SK-N-SH (cell line): ENCODE data around the gene MAP7.

Experiments used
- CTCF ChIP-seq: fragments of 200-600 bp; sonication (generic); IDR thresholded peaks from 2 replicates; pipeline ENCODE4 v1.6.1; 2017; ENCODE audit warnings: antibody characterized with exemption, mild to moderate bottlenecking, moderate library complexity
- EP300 ChIP-seq, 2 experiments: IDR thresholded peaks; 2 replicates each; pipeline versions ENCODE4 v1.4.0 to v1.6.1; 2012; ENCODE audit warnings: borderline replicate concordance in 1 of 2, low read depth in 1 of 2, low read length in 1 of 2
- FOXM1 ChIP-seq: IDR thresholded peaks from 2 replicates; pipeline ENCODE4 v1.4.0; 2012; ENCODE audit warnings: low read depth, mild to moderate bottlenecking
- POLR2AphosphoS5 ChIP-seq: IDR thresholded peaks from 2 replicates; pipeline ENCODE4 v1.6.1; 2012; ENCODE audit warnings: low read depth, low read length
- RAD21 ChIP-seq: IDR thresholded peaks from 2 replicates; pipeline ENCODE4 v1.6.1; 2012; ENCODE audit warnings: mild to moderate bottlenecking, low read length
- RCOR1 ChIP-seq: fragments of 150-350 bp; IDR thresholded peaks from 2 replicates; pipeline ENCODE4 v1.6.1; 2017; ENCODE audit warnings: antibody characterized with exemption, low read length
- REST ChIP-seq: IDR thresholded peaks from 2 replicates; pipeline ENCODE4 v1.6.1; 2012; ENCODE audit warnings: mild to moderate bottlenecking, low read depth, low read length, moderate library complexity
- RFX5 ChIP-seq: IDR thresholded peaks from 2 replicates; pipeline ENCODE4 v1.6.1; 2012; ENCODE audit warnings: mild to moderate bottlenecking, improper control_type of control experiment, low read length
- SMC3 ChIP-seq: IDR thresholded peaks from 2 replicates; pipeline ENCODE4 v1.6.1; 2012; ENCODE audit warnings: low read depth, low read length, improper control_type of control experiment
- TAF1 ChIP-seq: IDR thresholded peaks from 2 replicates; pipeline ENCODE4 v1.6.1; 2012; ENCODE audit warnings: low read depth, mild to moderate bottlenecking, low read length, moderate library complexity, borderline replicate concordance
- TF ChIP-seq, protein P1 (sequence below): IDR thresholded peaks from 2 replicates; pipeline ENCODE4 v1.4.0; 2012; ENCODE audit warnings: low read depth

DNA sequence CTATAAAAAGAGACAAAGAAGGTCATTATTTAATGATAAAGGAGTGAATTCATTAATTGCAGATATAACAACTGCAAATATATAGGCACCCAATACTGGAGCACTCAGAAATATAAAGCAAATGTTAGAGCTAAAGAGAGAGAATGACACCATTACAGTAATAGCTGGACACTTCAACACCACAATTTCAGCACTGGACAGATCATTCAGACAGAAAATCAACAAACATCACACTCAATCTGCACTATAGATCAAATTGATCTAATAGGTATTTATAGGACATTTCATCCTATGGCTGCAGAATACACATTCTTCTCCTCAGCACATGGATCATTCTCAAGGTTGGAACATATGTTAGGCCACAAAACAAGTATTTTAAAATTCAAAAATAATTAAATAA lies 72.7 kb downstream of the MAP7 start:
- TF ChIP-seq SMC3 (no peak), CTCF (no peak), RCOR1 (no peak), REST (peak; percentile 71; the same call in 1 of the 2 replicates), POLR2AphosphoS5 (no peak), TAF1 (no peak), RFX5 (no peak), FOXM1 (no peak), RAD21 (no peak), EP300 (IDR thresholded peaks at IDR 0.05; ENCODE audit: borderline replicate concordance in 1 of 2, low read depth in 1 of 2, low read length in 1 of 2) (no peak)
- TF ChIP-seq, protein P1, sequence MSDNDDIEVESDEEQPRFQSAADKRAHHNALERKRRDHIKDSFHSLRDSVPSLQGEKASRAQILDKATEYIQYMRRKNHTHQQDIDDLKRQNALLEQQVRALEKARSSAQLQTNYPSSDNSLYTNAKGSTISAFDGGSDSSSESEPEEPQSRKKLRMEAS: no peak
